HG03378 (cell line): ENCODE results near the gene PIK3R3.

Experiments used
- ATAC-seq: cut with Tn5 transposase; IDR thresholded peaks from one replicate; pipeline ENCODE4 v1.9.1; 2021; ENCODE audit warnings: mild to moderate bottlenecking, moderate library complexity; ENCODE audit not compliant: unreplicated experiment

The PIK3R3 gene

GRCh38 chr1:45999507-45999906 lies 132.9 kb downstream of the PIK3R3 start:
- ATAC-seq: no peak

GRCh38 chr1:45998020-45998617 lies 134.3 kb downstream of the PIK3R3 start:
- ATAC-seq: no peak

GRCh38 chr1:45995298-45995697 lies 137.1 kb downstream of the PIK3R3 start:
- ATAC-seq: no peak

GRCh38 chr1:45994423-45994822 lies 138.0 kb downstream of the PIK3R3 start:
- ATAC-seq: no peak
